A549 (cell line): Measurements from ENCODE around the gene CRISPLD2. TPM values are rescaled to one million over a fixed set of nuclear protein-coding genes. Genes with fewer than 3 reads are reported as not detected.

ENCODE experiments used
- ATAC-seq, 2 experiments: fragments of 200-7000 bp in 1 of 2; fragments of >200 bp in 1 of 2; cut with Nextera tagmentation in 1 of 2; cut with Tn5 transposase in 1 of 2; 3 replicates each; pipeline versions ENCODE4 v1.8.0 to v1.9.1; 2018 to 2020; ENCODE audit warnings: mild to moderate bottlenecking in 1 of 2, moderate library complexity in 1 of 2
- CTCF ChIA-PET: fragments of 300-600 bp; sonication (Branson Sonifier 250); formaldehyde crosslinking; extraction: SDS; loops from one replicate; lab custom pipeline; 2021; ENCODE audit warnings: antibody characterized with exemption, inconsistent platforms; lab: Yijun Ruan, JAX
- POLR2A ChIA-PET: fragments of 350-600 bp; formaldehyde crosslinking; extraction: SDS; loops from one replicate; lab custom pipeline; 2021; ENCODE audit warnings: antibody characterized with exemption, inconsistent platforms; lab: Yijun Ruan, JAX
- DNase-seq, 2 experiments: peaks; one replicate each; pipeline versions ENCODE4 v3.0.0 to v3.0.0-alpha.2; 2011 to 2016; ENCODE audit warnings: low read depth in 1 of 2, low spot score in 1 of 2
- FAIRE-seq: peaks from 2 replicates; lab custom pipeline; 2011; peaks lifted over from hg19 to GRCh38; lab: Jason Lieb, UNC
- H3K27ac ChIP-seq, 2 experiments: fragments of >200 bp; sonication (Bioruptor Twin); formaldehyde crosslinking; 3 replicates each; pipeline ENCODE4 v1.5.1; 2016 to 2017
- H3K4me1 ChIP-seq: fragments of >200 bp; sonication (Bioruptor Twin); formaldehyde crosslinking; 3 replicates; pipeline ENCODE4 v1.6.1; 2016
- H3K4me2 ChIP-seq: fragments of >200 bp; sonication (Bioruptor Twin); formaldehyde crosslinking; 3 replicates; pipeline ENCODE4 v1.6.1; 2016
- H3K4me3 ChIP-seq: fragments of >200 bp; sonication (Bioruptor Twin); formaldehyde crosslinking; 3 replicates; pipeline ENCODE4 v1.5.1; 2016
- H3K9me3 ChIP-seq: fragments of >200 bp; sonication (Bioruptor Twin); formaldehyde crosslinking; 3 replicates; pipeline ENCODE4 v1.6.1; 2016
- CHD4 ChIP-seq: fragments of 200-600 bp; sonication (generic); IDR thresholded peaks from 2 replicates; pipeline ENCODE4 v1.6.1; 2016; ENCODE audit warnings: antibody characterized with exemption, mild to moderate bottlenecking, borderline replicate concordance
- EP300 ChIP-seq, 2 experiments: fragments of >200 bp; sonication (Bioruptor Twin); formaldehyde crosslinking; IDR thresholded peaks; 2 replicates in 1 of 2; 3 replicates in 1 of 2; pipeline ENCODE4 v1.6.1; 2016 to 2017
- ESRRA ChIP-seq: fragments of 150-350 bp; IDR thresholded peaks from 2 replicates; pipeline ENCODE4 v1.6.1; 2014; ENCODE audit warnings: mild to moderate bottlenecking, low read length, borderline replicate concordance
- FOSL2 ChIP-seq, 2 experiments: fragments of 450-650 bp in 1 of 2; fragments of >200 bp in 1 of 2; sonication (Bioruptor Twin) in 1 of 2; formaldehyde crosslinking; IDR thresholded peaks; 2 replicates each; pipeline versions ENCODE4 v1.5.0 to v1.6.1; 2016 to 2020; ENCODE audit warnings: mild to moderate bottlenecking in 1 of 2, moderate library complexity in 1 of 2
- FOXS1 ChIP-seq: fragments of 250-450 bp; sonication (Bioruptor Pico); IDR thresholded peaks from 2 replicates; pipeline ENCODE4 v1.5.0; 2020; ENCODE audit warnings: mild to moderate bottlenecking, moderate library complexity
- GATA3 ChIP-seq: IDR thresholded peaks from 2 replicates; pipeline ENCODE4 v1.6.1; 2012; ENCODE audit warnings: borderline replicate concordance
- HOXB5 ChIP-seq: fragments of 250-450 bp; sonication (Bioruptor Pico); IDR thresholded peaks from 2 replicates; pipeline ENCODE4 v1.5.0; 2020; ENCODE audit warnings: mild to moderate bottlenecking, moderate library complexity
- JUN ChIP-seq, 2 experiments: fragments of >200 bp; sonication (Bioruptor Twin); formaldehyde crosslinking; IDR thresholded peaks; 2 replicates in 1 of 2; 3 replicates in 1 of 2; pipeline ENCODE4 v1.6.1; 2016 to 2017
- JUNB ChIP-seq: fragments of >200 bp; sonication (Bioruptor Twin); formaldehyde crosslinking; IDR thresholded peaks from 2 replicates; pipeline ENCODE4 v1.6.1; 2016
- KDM1A ChIP-seq: fragments of 200-600 bp; sonication (generic); IDR thresholded peaks from 2 replicates; pipeline ENCODE4 v1.6.1; 2016; ENCODE audit warnings: low read depth, mild to moderate bottlenecking
- MAZ ChIP-seq: fragments of 150-350 bp; IDR thresholded peaks from 2 replicates; pipeline ENCODE4 v1.6.1; 2014; ENCODE audit warnings: antibody characterized with exemption, low read depth, low read length, borderline replicate concordance
- MYC ChIP-seq: IDR thresholded peaks from 2 replicates; pipeline ENCODE4 v1.6.1; 2012; ENCODE audit warnings: mild to moderate bottlenecking, inconsistent platforms, low read length, improper control_type of control experiment, borderline replicate concordance
- NFE2L2 ChIP-seq: fragments of 150-350 bp; conservative IDR thresholded peaks from 2 replicates; pipeline ENCODE4 v1.6.1; 2014; ENCODE audit warnings: low read length
- NPAS2 ChIP-seq: fragments of 250-450 bp; sonication (Bioruptor Pico); IDR thresholded peaks from 2 replicates; pipeline ENCODE4 v1.8.0; 2022; ENCODE audit warnings: mild to moderate bottlenecking, moderate library complexity, borderline replicate concordance
- RCOR1 ChIP-seq: fragments of 150-350 bp; IDR thresholded peaks from 2 replicates; pipeline ENCODE4 v1.6.1; 2014; ENCODE audit warnings: antibody characterized with exemption, low read length, low read depth
- RFX5 ChIP-seq: fragments of 450-650 bp; IDR thresholded peaks from 2 replicates; pipeline ENCODE4 v1.7.1; 2014; ENCODE audit warnings: antibody characterized with exemption, mild to moderate bottlenecking, moderate library complexity
- SMC3 ChIP-seq: fragments of >200 bp; sonication (Bioruptor Twin); formaldehyde crosslinking; IDR thresholded peaks from 3 replicates; pipeline ENCODE4 v1.6.1; 2018; ENCODE audit warnings: inconsistent platforms
- TP53 ChIP-seq: fragments of 250-450 bp; sonication (Bioruptor Pico); IDR thresholded peaks from 2 replicates; pipeline ENCODE4 v1.5.0; 2021; ENCODE audit warnings: mild to moderate bottlenecking, moderate library complexity
- ZSCAN20 ChIP-seq: fragments of 250-450 bp; sonication (Bioruptor Pico); IDR thresholded peaks from 2 replicates; pipeline ENCODE4 v1.8.0; 2022; ENCODE audit warnings: mild to moderate bottlenecking, moderate library complexity
- WGBS: methylation state at CpG from one replicate; pipeline ENCODE4 v1.1.6; 2017; ENCODE audit errors: missing lambda C conversion rate; 5-methylcytosine and 5-hydroxymethylcytosine counted together
- polyA plus RNA-seq, 4 experiments: library from polyadenylated mRNA; depleted of rRNA in 3 of 4; stranded (reverse); fragments of >200 nt; fragmentation: RNase III in 1 of 4; extraction: RNeasy Plus Mini Kit Qiagen cat#74134 plus additional on column Dnase treatment in 1 of 4; gene quantifications; 2 replicates in 3 of 4; 3 replicates in 1 of 4; pipeline ENCODE4 v1.2.3, GENCODE V29; 2011 to 2017
- TF ChIP-seq, protein P1 (sequence below): fragments of >200 bp; sonication (Bioruptor Twin); formaldehyde crosslinking; IDR thresholded peaks from 3 replicates; pipeline ENCODE4 v1.6.1; 2016
- TF ChIP-seq, protein P2 (sequence below): fragments of >200 bp; sonication (Bioruptor Twin); formaldehyde crosslinking; IDR thresholded peaks from 3 replicates; pipeline ENCODE4 v1.5.1; 2016

CRISPLD2 gene
- polyA plus RNA-seq, 2 of the 4 experiments (the other 2 are of a cell fraction) = 0.85 to 1.6 TPM

DNA sequence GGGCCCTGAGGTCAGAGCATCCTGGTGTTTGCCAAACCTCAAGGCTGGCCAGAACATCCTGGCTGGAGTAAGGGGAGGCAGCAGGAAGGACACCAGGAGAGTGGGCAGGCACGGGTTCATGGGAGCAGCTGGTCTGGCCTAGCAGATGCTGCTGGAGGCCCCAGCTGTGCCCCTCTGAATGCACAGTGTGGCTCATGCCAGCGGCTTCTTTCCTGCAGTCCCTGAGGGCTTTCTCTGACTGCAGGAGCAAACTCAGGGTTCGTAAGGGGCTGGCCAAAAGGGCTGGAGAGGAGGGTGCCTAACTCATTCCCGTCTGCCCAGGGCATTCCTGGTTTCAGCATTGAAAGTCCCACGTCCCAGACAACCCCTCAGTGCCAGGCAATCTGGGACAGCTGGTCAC is 112.9 kb downstream of the CRISPLD2 start:
- ChIA-PET CTCF (interaction anchor here (0.8 to 4.2 kb wide), 7 partner anchors 8 to 178 kb away, joined by 3 to 34 read pairs (median 8); no protein-coding TSS in a partner anchor), POLR2A (no interaction called here)

DNA sequence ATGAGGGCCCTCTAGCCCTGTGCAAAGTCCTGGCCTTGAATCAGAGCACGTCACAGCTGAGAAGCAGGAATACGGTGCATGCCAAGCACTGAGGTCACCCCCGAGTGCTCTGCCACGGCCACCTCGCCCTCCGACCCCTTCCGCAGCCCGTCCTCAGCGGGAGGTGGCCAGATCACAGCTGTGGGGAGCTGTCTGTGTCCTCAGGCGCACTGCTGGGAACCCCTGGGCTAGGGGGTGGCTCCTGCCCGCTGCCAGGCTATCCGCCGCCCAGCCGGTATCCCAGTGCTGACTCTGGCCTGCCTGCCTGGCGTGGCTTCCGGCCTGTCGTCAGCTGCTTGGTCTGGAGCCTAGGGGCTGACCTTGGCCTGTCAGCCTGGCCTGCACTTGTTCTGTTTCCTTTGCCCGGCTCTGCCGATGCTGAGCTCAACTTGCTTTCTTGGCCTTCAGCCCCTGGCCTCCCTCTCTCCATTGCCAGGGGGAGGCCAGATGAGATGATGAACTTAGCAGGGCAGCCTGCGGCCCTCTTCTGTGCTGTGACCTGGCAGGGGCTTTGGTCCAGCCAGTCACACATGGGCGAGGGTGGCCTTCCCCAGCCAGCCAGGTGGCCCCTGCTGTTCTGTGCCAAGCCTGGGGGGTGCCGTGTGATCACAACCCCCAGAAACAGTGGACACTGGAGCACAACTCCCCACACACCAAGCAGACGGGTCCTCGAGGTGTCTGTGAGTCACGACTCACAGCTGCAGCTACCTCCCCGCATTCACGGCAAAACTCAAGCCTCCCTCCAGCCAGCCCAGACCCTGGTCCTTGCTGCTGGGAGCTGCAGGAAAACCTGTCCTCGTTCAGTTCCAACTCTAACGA is 114.2 kb downstream of the CRISPLD2 start:
- ATAC-seq (no peak), DNase-seq (no peak), FAIRE-seq (no peak)
- Histone ChIP-seq H3K9me3 (no peaks in the 10 kb centered on the region), H3K4me1 (peaks cover 1% of the 10 kb centered on the region; the same call in 1 of the 3 replicates), H3K4me2 (no peak overlapping the region), H3K4me3 (no peak overlapping the region), H3K27ac (no peak overlapping the region)
- CTCF ChIA-PET = interaction anchor here (1.0 to 4.2 kb wide), 9 partner anchors 9 to 261 kb away, joined by 3 to 34 read pairs (median 3); no protein-coding TSS in a partner anchor
- 75% methylated on average over 28 of the region's 29 CpGs for WGBS
- no peak for TF ChIP-seq MAZ
- no peak for TF ChIP-seq GATA3
- TF ChIP-seq, protein P1, sequence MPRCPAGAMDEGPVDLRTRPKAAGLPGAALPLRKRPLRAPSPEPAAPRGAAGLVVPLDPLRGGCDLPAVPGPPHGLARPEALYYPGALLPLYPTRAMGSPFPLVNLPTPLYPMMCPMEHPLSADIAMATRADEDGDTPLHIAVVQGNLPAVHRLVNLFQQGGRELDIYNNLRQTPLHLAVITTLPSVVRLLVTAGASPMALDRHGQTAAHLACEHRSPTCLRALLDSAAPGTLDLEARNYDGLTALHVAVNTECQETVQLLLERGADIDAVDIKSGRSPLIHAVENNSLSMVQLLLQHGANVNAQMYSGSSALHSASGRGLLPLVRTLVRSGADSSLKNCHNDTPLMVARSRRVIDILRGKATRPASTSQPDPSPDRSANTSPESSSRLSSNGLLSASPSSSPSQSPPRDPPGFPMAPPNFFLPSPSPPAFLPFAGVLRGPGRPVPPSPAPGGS = no peak
- no peak for TF ChIP-seq JUN (IDR thresholded peaks at IDR 0.05)
- no peak for TF ChIP-seq HOXB5 (CRISPR knock-in tag)
- no peak for TF ChIP-seq ZSCAN20 (CRISPR knock-in tag)
- no peak for TF ChIP-seq MYC
- no peak for TF ChIP-seq CHD4
- TF ChIP-seq TP53 = no peak
- no peak for TF ChIP-seq RCOR1
- no peak for TF ChIP-seq JUNB
- no peak for TF ChIP-seq NPAS2 (CRISPR knock-in tag)
- TF ChIP-seq ESRRA = no peak
- no peak for TF ChIP-seq NFE2L2
- POLR2A ChIA-PET = no interaction called here

More for the DNA sequence above, 112.9 kb downstream of the CRISPLD2 start:
- H3K4me2 ChIP-seq = no peak overlapping the region
- peaks cover 5% of the 10 kb centered on the region; the same call in 1 of the 3 replicates for H3K4me1 ChIP-seq
- no peak overlapping the region for H3K27ac ChIP-seq
- ATAC-seq = peak in 1 of 2 experiments; percentile 19; a peak in 1 of 6 replicates
- no peak for FAIRE-seq
- 49% methylated on average over 5 of the region's 5 CpGs for WGBS
- DNase-seq = no peak
- H3K4me3 ChIP-seq = no peak overlapping the region
- TF ChIP-seq SMC3 (no peak), RFX5 (no peak), NFE2L2 (no peak), EP300 (IDR thresholded peaks at IDR 0.05) (no peak), ESRRA (no peak), FOSL2 (IDR thresholded peaks at IDR 0.05) (no peak), FOSL2 (CRISPR knock-in tag; IDR thresholded peaks at IDR 0.05) (no peak), KDM1A (no peak), FOXS1 (no peak)
- TF ChIP-seq, protein P2, sequence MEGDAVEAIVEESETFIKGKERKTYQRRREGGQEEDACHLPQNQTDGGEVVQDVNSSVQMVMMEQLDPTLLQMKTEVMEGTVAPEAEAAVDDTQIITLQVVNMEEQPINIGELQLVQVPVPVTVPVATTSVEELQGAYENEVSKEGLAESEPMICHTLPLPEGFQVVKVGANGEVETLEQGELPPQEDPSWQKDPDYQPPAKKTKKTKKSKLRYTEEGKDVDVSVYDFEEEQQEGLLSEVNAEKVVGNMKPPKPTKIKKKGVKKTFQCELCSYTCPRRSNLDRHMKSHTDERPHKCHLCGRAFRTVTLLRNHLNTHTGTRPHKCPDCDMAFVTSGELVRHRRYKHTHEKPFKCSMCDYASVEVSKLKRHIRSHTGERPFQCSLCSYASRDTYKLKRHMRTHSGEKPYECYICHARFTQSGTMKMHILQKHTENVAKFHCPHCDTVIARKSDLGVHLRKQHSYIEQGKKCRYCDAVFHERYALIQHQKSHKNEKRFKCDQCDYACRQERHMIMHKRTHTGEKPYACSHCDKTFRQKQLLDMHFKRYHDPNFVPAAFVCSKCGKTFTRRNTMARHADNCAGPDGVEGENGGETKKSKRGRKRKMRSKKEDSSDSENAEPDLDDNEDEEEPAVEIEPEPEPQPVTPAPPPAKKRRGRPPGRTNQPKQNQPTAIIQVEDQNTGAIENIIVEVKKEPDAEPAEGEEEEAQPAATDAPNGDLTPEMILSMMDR = no peak
- H3K9me3 ChIP-seq = no peaks in the 10 kb centered on the region
